Mesendoderm (in vitro differentiated cells): Measurements from ENCODE around the gene GRAMD2B.
"Not testable (repeated sequence)": the region's sequence is repeated elsewhere in the genome, so short reads cannot be mapped to it uniquely, and the experiment has no call there.

Source experiments
- DNase-seq: peaks from one replicate; pipeline ENCODE4 v3.0.0; 2013
- H2AK5ac ChIP-seq: 2 replicates; pipeline ENCODE4 v1.6.1; 2013; ENCODE audit warnings: low read length, inconsistent platforms
- H2BK120ac ChIP-seq: 2 replicates; pipeline ENCODE4 v1.6.1; 2013; ENCODE audit warnings: low read depth, mild to moderate bottlenecking, low read length, moderate library complexity, mixed read lengths
- H2BK15ac ChIP-seq: replicated peaks from 2 replicates; pipeline ENCODE4 v1.6.1; 2013; ENCODE audit warnings: low read depth, mild to moderate bottlenecking, moderate library complexity
- H2BK5ac ChIP-seq: 2 replicates; pipeline ENCODE4 v1.6.1; 2013; ENCODE audit warnings: low read length, inconsistent platforms
- H3K18ac ChIP-seq: 2 replicates; pipeline ENCODE4 v1.6.1; 2013; ENCODE audit warnings: mild to moderate bottlenecking, low read length, mixed read lengths
- H3K23ac ChIP-seq: one replicate; pipeline ENCODE4 v1.6.1; 2013; ENCODE audit warnings: low read length
- H3K27ac ChIP-seq: 2 replicates; pipeline ENCODE4 v1.5.1; 2013; ENCODE audit warnings: low read depth, mild to moderate bottlenecking, inconsistent platforms, low read length, moderate library complexity
- H3K27me3 ChIP-seq: 2 replicates; pipeline ENCODE4 v1.6.1; 2013; ENCODE audit warnings: low read length, control low read depth, mild to moderate bottlenecking, inconsistent platforms; ENCODE audit not compliant: insufficient read depth, poor library complexity
- H3K36me3 ChIP-seq: 2 replicates; pipeline ENCODE4 v1.6.1; 2013; ENCODE audit warnings: low read length, inconsistent platforms; ENCODE audit not compliant: control insufficient read depth, insufficient read depth
- H3K4ac ChIP-seq: one replicate; pipeline ENCODE4 v1.6.1; 2013; ENCODE audit warnings: low read depth, mild to moderate bottlenecking, low read length, moderate library complexity
- H3K4me1 ChIP-seq: 2 replicates; pipeline ENCODE4 v1.6.1; 2013; ENCODE audit warnings: low read depth, low read length, inconsistent platforms; ENCODE audit not compliant: control insufficient read depth
- H3K4me2 ChIP-seq: 2 replicates; pipeline ENCODE4 v1.6.1; 2013; ENCODE audit warnings: low read length
- H3K4me3 ChIP-seq: 2 replicates; pipeline ENCODE4 v1.5.1; 2013; ENCODE audit warnings: mild to moderate bottlenecking, low read length
- H3K56ac ChIP-seq: one replicate; pipeline ENCODE4 v1.6.1; 2013; ENCODE audit warnings: low read length
- H3K79me1 ChIP-seq: 2 replicates; pipeline ENCODE4 v1.6.1; 2013; ENCODE audit warnings: low read length, inconsistent platforms
- H3K79me2 ChIP-seq: 2 replicates; pipeline ENCODE4 v1.6.1; 2013; ENCODE audit warnings: mild to moderate bottlenecking, low read length; ENCODE audit not compliant: control insufficient read depth, insufficient read depth
- H3K9ac ChIP-seq: 2 replicates; pipeline ENCODE4 v1.6.1; 2013; ENCODE audit warnings: low read length, inconsistent platforms
- H4K5ac ChIP-seq: one replicate; pipeline ENCODE4 v1.6.1; 2013; ENCODE audit warnings: low read length
- H4K8ac ChIP-seq: one replicate; pipeline ENCODE4 v1.6.1; 2013; ENCODE audit warnings: low read depth, mild to moderate bottlenecking, control low read depth, low read length, moderate library complexity
- WGBS: extraction: QIAGEN DNeasy Blood & Tissue Kit; methylation state at CpG from one replicate; pipeline ENCODE4 v1.1.7; 2013; ENCODE audit warnings: low lambda C conversion rate, missing lambda C conversion rate; ENCODE audit not compliant: insufficient coverage; ENCODE audit errors: extremely low coverage; 5-methylcytosine and 5-hydroxymethylcytosine counted together

Gene GRAMD2B

DNA sequence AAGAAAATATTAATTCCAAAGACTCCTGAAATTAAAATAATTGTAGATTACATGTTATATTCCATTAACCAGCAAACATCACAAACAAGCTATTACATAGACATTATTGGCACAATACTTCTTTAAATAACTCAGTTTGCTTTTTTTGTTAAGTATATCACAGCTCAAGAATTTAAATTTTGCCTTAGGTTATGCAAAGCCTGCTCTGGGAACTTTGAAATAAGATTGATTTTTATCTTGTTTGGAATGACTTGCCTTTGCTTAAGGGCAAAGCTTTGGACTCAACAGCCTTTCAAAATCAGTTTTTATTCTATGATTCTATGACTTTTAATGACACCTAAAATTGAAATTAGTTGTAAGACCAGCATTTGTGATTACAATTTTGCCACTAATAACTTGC lies 93.6 kb downstream of the GRAMD2B start:
- no peaks in the 10 kb centered on the region for H3K79me2 ChIP-seq
- no peak overlapping the region for H3K4ac ChIP-seq
- H2AK5ac ChIP-seq = no peak overlapping the region
- no peak for DNase-seq
- no peak overlapping the region for H3K4me2 ChIP-seq
- H3K4me3 ChIP-seq = no peak overlapping the region
- no peak overlapping the region for H2BK120ac ChIP-seq
- H3K79me1 ChIP-seq = no peaks in the 10 kb centered on the region
- H3K23ac ChIP-seq = no peak overlapping the region
- no peak overlapping the region for H2BK15ac ChIP-seq
- H3K36me3 ChIP-seq = no peaks in the 10 kb centered on the region
- no peaks in the 10 kb centered on the region for H3K4me1 ChIP-seq
- no peak overlapping the region for H2BK5ac ChIP-seq
- H3K9ac ChIP-seq = no peak overlapping the region
- no peak overlapping the region for H4K8ac ChIP-seq
- no peak overlapping the region for H4K5ac ChIP-seq
- no peaks in the 10 kb centered on the region for H3K27me3 ChIP-seq
- H3K56ac ChIP-seq = no peak overlapping the region
- no peak overlapping the region for H3K18ac ChIP-seq
- no peak overlapping the region for H3K27ac ChIP-seq

DNA sequence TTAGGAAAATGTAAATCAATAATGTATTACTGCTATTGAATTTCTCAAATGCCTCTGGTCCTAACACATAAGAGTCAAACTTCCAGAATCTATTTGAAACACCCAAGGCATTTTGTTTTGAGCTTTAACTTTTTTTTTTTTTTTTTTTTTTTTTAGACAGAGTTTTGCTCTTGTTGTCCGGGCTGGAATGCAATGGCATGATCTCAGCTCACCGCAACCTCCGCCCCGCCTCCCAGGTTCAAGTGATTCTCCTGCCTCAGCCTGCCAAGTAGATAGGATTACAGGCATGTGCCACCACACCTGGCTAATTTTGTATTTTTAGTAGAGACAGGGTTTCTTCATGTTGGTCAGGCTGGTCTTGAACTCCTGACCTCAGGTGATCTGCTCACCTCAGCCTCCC lies 96.0 kb downstream of the GRAMD2B start:
- H2BK120ac ChIP-seq, H3K79me2 ChIP-seq, H3K4me3 ChIP-seq, H3K4ac ChIP-seq, H3K56ac ChIP-seq, H3K4me2 ChIP-seq, H3K27me3 ChIP-seq, H4K8ac ChIP-seq, H2AK5ac ChIP-seq, H3K36me3 ChIP-seq, H3K79me1 ChIP-seq, H3K18ac ChIP-seq, H3K4me1 ChIP-seq, H3K9ac ChIP-seq, H4K5ac ChIP-seq, H2BK15ac ChIP-seq, H3K27ac ChIP-seq, H2BK5ac ChIP-seq, H3K23ac ChIP-seq, DNase-seq: not testable (repeated sequence)
- WGBS = no CpG with 5 or more reads among the region's 4 CpGs

DNA sequence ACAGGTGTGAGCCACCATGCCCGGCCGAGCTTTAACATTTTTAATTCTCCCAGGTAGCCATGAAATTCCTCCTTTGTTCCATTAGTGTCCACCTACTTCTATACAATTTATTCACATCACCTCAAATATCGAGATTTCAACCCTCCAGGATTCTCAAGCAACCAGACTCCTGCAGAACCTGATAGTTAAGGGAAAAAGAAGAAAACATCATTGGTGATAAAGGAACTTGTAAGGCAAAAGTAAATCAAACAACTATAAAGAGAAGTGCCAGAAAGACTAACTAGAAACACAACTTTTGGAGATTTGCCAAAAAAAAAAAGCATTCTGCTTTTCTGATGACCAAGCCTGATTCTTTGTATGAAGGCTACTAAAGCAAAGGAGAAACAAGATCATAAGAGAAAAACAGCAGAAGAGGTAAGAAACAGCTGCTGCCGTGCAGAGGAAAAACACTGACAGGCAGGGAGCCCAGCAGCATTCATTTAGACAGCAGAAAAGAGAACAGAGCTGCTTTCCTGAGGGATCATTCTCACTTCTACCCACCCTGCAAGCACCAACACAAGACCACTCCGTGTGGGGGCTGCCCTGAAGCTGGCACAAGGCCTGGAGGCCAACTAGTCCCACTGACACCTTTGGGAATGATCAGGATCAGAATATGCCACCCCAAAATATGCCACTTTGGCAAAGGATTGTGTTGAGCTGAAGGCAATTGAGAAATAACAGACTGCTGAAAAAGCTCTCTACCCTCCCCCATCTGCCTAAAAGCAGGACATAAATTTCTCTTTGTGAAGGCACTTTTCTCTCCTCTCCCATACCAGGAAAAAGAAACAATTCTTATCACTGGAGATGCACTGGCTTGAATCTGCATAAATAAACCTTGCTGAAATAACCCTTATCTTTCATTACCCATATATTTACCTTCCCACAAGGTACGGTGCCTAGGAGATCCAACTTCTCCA lies 96.7 kb downstream of the GRAMD2B start:
- Histone ChIP-seq H3K23ac (no peak overlapping the region), H3K4me3 (no peak overlapping the region), H3K4ac (no peak overlapping the region), H3K4me1 (no peaks in the 10 kb centered on the region), H4K5ac (no peak overlapping the region), H3K18ac (no peak overlapping the region), H3K79me2 (no peaks in the 10 kb centered on the region), H3K27ac (no peak overlapping the region), H2BK15ac (no peak overlapping the region), H3K4me2 (no peak overlapping the region), H3K36me3 (no peaks in the 10 kb centered on the region), H3K79me1 (no peaks in the 10 kb centered on the region), H3K27me3 (no peaks in the 10 kb centered on the region), H3K56ac (no peak overlapping the region), H2AK5ac (no peak overlapping the region), H2BK5ac (no peak overlapping the region), H4K8ac (no peak overlapping the region), H3K9ac (no peak overlapping the region), H2BK120ac (no peak overlapping the region)
- WGBS = 100% methylated on average over 1 of the region's 6 CpGs
- DNase-seq = no peak

DNA sequence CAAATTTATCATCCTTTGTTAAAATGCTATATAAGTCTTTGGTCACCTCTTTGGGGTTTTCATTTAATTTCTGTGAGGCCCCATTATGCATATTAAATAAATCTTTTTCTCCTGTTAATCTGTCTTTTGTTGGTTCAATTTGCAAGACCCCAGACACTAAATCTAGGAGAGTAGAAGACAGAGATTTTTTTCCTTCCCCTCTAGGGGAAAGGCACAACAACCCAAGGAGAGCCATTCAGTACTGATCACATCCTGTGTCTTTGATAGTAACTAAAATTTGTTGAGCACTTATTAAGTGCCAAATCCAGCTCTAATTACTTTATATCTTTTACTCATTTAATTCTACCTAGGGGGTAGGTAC lies 97.4 kb downstream of the GRAMD2B start:
- Histone ChIP-seq H3K4me2 (no peak overlapping the region), H3K79me2 (no peaks in the 10 kb centered on the region), H3K4me1 (no peaks in the 10 kb centered on the region), H3K36me3 (no peaks in the 10 kb centered on the region), H2BK5ac (no peak overlapping the region), H2BK15ac (no peak overlapping the region), H3K9ac (no peak overlapping the region), H3K4me3 (no peak overlapping the region), H4K8ac (no peak overlapping the region), H4K5ac (no peak overlapping the region), H2BK120ac (no peak overlapping the region), H2AK5ac (no peak overlapping the region), H3K79me1 (no peaks in the 10 kb centered on the region), H3K27me3 (no peaks in the 10 kb centered on the region), H3K56ac (no peak overlapping the region), H3K23ac (no peak overlapping the region), H3K4ac (no peak overlapping the region), H3K18ac (no peak overlapping the region), H3K27ac (no peak overlapping the region)
- DNase-seq = no peak

DNA sequence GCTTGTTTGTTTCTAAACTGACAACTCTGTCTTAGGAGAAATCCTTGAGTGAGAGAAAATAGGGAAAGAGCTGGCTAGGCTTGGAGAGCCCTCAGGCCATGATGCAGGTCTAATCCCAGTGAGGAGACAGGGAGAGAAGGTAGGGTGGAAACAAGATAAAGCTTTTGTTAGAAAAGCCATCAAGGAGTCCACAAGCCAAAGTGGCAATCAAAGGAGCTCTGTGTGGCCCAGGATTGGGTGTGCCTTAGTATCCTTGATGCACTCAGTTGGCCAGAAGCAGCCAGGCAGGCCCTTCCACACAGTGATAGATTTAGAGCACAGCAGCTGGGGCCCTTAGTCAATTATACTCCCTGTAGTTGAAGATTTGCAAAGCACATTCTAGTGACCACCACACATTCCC lies 97.9 kb downstream of the GRAMD2B start:
- Histone ChIP-seq H3K9ac (no peak overlapping the region), H3K56ac (no peak overlapping the region), H2BK120ac (no peak overlapping the region), H3K4ac (no peak overlapping the region), H2AK5ac (no peak overlapping the region), H3K79me2 (no peaks in the 10 kb centered on the region), H2BK5ac (no peak overlapping the region), H3K18ac (no peak overlapping the region), H4K8ac (no peak overlapping the region), H3K23ac (no peak overlapping the region), H3K4me2 (no peak overlapping the region), H3K36me3 (no peaks in the 10 kb centered on the region), H2BK15ac (no peak overlapping the region), H3K79me1 (no peaks in the 10 kb centered on the region), H3K27ac (no peak overlapping the region), H3K4me1 (no peaks in the 10 kb centered on the region), H3K27me3 (no peaks in the 10 kb centered on the region), H4K5ac (no peak overlapping the region), H3K4me3 (no peak overlapping the region)
- DNase-seq = no peak

DNA sequence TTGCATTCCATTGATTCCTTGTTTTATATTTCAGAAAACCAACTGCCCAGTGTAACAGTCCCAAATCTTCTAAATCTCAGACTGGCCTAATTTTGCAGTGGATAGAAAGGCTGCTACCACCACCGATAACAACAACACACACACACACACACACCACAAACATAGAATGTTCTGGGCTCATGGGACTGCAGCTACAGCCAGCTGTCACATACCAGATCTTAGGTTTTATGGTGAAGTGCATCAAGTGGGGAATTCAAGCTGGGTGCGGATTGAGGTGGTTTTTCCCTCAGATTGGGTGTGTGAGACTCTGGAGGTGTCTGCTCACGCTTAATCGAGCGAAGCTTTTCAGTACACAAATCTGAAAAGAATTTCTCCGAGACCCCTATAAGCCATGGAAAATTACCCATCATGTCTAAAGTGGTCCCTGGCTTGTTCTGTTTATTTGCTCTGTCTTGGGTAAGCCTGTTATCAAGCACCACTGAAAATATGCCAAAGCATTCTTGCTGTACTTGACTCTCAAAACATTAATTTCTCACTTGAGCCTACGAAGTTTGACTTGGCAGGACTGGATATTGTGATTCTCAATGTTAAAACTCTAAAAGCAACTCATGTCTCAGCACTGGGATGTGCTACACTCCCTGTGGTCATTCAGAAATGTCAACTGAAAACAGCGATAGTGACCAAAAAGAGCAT lies 100.8 kb downstream of the GRAMD2B start:
- no peak overlapping the region for H2AK5ac ChIP-seq

More for the DNA sequence above, 100.8 kb downstream of the GRAMD2B start:
- H3K23ac ChIP-seq = no peak overlapping the region
- no peaks in the 10 kb centered on the region for H3K79me1 ChIP-seq
- no peaks in the 10 kb centered on the region for H3K79me2 ChIP-seq
- no peak overlapping the region for H3K9ac ChIP-seq
- no CpG with 5 or more reads among the region's 8 CpGs for WGBS
- H3K27me3 ChIP-seq = no peaks in the 10 kb centered on the region
- H3K4ac ChIP-seq = no peak overlapping the region
- H3K4me1 ChIP-seq = no peaks in the 10 kb centered on the region
- H3K4me2 ChIP-seq = no peak overlapping the region
- no peak overlapping the region for H3K56ac ChIP-seq
- no peak overlapping the region for H3K4me3 ChIP-seq
- H3K36me3 ChIP-seq = no peaks in the 10 kb centered on the region
- H4K8ac ChIP-seq = no peak overlapping the region
- no peak overlapping the region for H2BK15ac ChIP-seq
- DNase-seq = no peak
- H2BK5ac ChIP-seq = no peak overlapping the region
- H3K18ac ChIP-seq = no peak overlapping the region
- H3K27ac ChIP-seq = no peak overlapping the region
- no peak overlapping the region for H2BK120ac ChIP-seq
- H4K5ac ChIP-seq = no peak overlapping the region
